ENCODE measurements around the gene TESMIN.

- TF ChIP-seq POLR2A (IDR thresholded peaks at IDR 0.05; ENCODE audit: low read depth, low read length) (no peak), RAD21 (IDR thresholded peaks at IDR 0.05; ENCODE audit: low read length) (no peak), RFX5 (IDR thresholded peaks at IDR 0.05; ENCODE audit: low read depth, low read length) (no peak), CTCF (conservative IDR thresholded peaks at IDR 0.05; ENCODE audit: low read depth, low read length) (no peak), USF2 (IDR thresholded peaks at IDR 0.05; ENCODE audit: low read depth, low read length) (no peak), MAZ (IDR thresholded peaks at IDR 0.05; ENCODE audit: borderline replicate concordance, low read depth, low read length) (no peak), SMC3 (IDR thresholded peaks at IDR 0.05; ENCODE audit: low read depth, low read length) (no peak)
These were observed 30.2 kb downstream of the TESMIN start for GRCh38 chr11:68721075-68721474.

Measured in IMR-90 (cell line).